Activated naive CD8-positive, alpha-beta T cell treated with anti-CD3 and anti-CD28 coated beads, Interleukin-2, amount 10 ng/mL, durations not matched to agents 7 days and 5 days (primary cell): ENCODE measurements around the gene BCL2. TPM values are rescaled to one million over a fixed set of nuclear protein-coding genes. Genes with fewer than 3 reads are reported as not detected.

Experiments
- ATAC-seq: fragments of 150-1000 bp; cut with Tn5 transposase; one replicate; pipeline ENCODE4 v1.10.0; 2021; ENCODE audit warnings: low read depth, moderate library complexity
- POLR2A ChIA-PET: fragments of 350-600 bp; sonication (Branson Sonifier 250); formaldehyde crosslinking; loops from one replicate; lab custom pipeline; 2021; ENCODE audit warnings: antibody characterized with exemption; lab: Charles Lee
- DNase-seq: peaks from one replicate; pipeline ENCODE4 v3.0.0; 2021
- H3K27ac Mint-ChIP-seq: one replicate; pipeline ENCODE4 v1.8.0; 2022; ENCODE audit warnings: mild to moderate bottlenecking, mixed read lengths
- H3K27me3 Mint-ChIP-seq: one replicate; pipeline ENCODE4 v1.8.0; 2022; ENCODE audit warnings: mild to moderate bottlenecking, moderate library complexity, mixed read lengths
- H3K36me3 Mint-ChIP-seq: one replicate; pipeline ENCODE4 v1.8.0; 2021; ENCODE audit warnings: mild to moderate bottlenecking, mixed read lengths
- H3K4me1 Mint-ChIP-seq: one replicate; pipeline ENCODE4 v1.8.0; 2021; ENCODE audit warnings: mixed read lengths
- H3K4me3 Mint-ChIP-seq: one replicate; pipeline ENCODE4 v1.8.0; 2022; ENCODE audit warnings: mild to moderate bottlenecking, moderate library complexity, mixed read lengths
- H3K9me3 Mint-ChIP-seq: one replicate; pipeline ENCODE4 v1.8.0; 2021; ENCODE audit warnings: mixed read lengths
- total RNA-seq, 2 experiments: library from RNA; stranded (reverse); gene quantifications; one replicate each; pipeline ENCODE4 v1.2.3, GENCODE V29; 2021

Gene BCL2
- total RNA-seq, 2 experiments from 2014 or later: 121 to 128 TPM

GRCh38 chr18:63140038-63140450, 179.5 kb downstream of the BCL2 start:
- POLR2A ChIA-PET: no interaction called here
- Mint-ChIP-seq H3K9me3 (peaks cover 3% of the 10 kb centered on the region), H3K27ac (peak overlapping the region; percentile 79), H3K27me3 (no peaks in the 10 kb centered on the region), H3K4me3 (no peak overlapping the region), H3K36me3 (peaks cover 61% of the 10 kb centered on the region), H3K4me1 (peaks cover 63% of the 10 kb centered on the region)
- no peak for ATAC-seq
- DNase-seq: no peak

GRCh38 chr18:63138436-63139340, 180.9 kb downstream of the BCL2 start:
- DNase-seq: no peak
- H3K27ac Mint-ChIP-seq: peak overlapping the region; percentile 86
- peak; percentile 25 for ATAC-seq
- POLR2A ChIA-PET: interaction anchor here (0.7 to 2.2 kb wide), 9 partner anchors 12 to 181 kb away, joined by 3 to 12 read pairs (median 5); partner anchors contain the start of gene BCL2
- H3K27me3 Mint-ChIP-seq: no peaks in the 10 kb centered on the region
- peak overlapping the region; percentile 78 for H3K4me3 Mint-ChIP-seq
- H3K9me3 Mint-ChIP-seq: peaks cover 3% of the 10 kb centered on the region
- peaks cover 55% of the 10 kb centered on the region for H3K4me1 Mint-ChIP-seq
- H3K36me3 Mint-ChIP-seq: peaks cover 60% of the 10 kb centered on the region

GRCh38 chr18:63137999-63138435, 181.6 kb downstream of the BCL2 start:
- DNase-seq: peak; percentile 53
- ATAC-seq: peak; percentile 95
- Mint-ChIP-seq H3K9me3 (peaks cover 3% of the 10 kb centered on the region), H3K4me3 (peak overlapping the region; percentile 78), H3K27ac (peak overlapping the region; percentile 86), H3K36me3 (peaks cover 61% of the 10 kb centered on the region), H3K27me3 (no peaks in the 10 kb centered on the region), H3K4me1 (peaks cover 53% of the 10 kb centered on the region)
- POLR2A ChIA-PET: interaction anchor here (0.7 to 2.2 kb wide), 9 partner anchors 13 to 181 kb away, joined by 3 to 12 read pairs (median 5); partner anchors contain the start of gene BCL2

GRCh38 chr18:63135101-63135500, 184.5 kb downstream of the BCL2 start:
- POLR2A ChIA-PET: interaction anchor here (1.0 kb wide), 1 partner anchor 26 kb away, joined by 4 read pairs; no protein-coding TSS in a partner anchor
- Mint-ChIP-seq H3K27me3 (no peaks in the 10 kb centered on the region), H3K36me3 (peaks cover 36% of the 10 kb centered on the region), H3K27ac (no peak overlapping the region), H3K4me3 (no peak overlapping the region), H3K9me3 (peaks cover 3% of the 10 kb centered on the region), H3K4me1 (peaks cover 58% of the 10 kb centered on the region)
- DNase-seq (no peak), ATAC-seq (no peak)

GRCh38 chr18:63132819-63133200, 186.8 kb downstream of the BCL2 start:
- no peak for ATAC-seq
- POLR2A ChIA-PET: interaction anchor here (1.0 to 2.2 kb wide), 3 partner anchors 64 to 185 kb away, joined by 3 to 11 read pairs (median 11); no protein-coding TSS in a partner anchor
- Mint-ChIP-seq H3K27me3 (no peaks in the 10 kb centered on the region), H3K4me1 (peaks cover 47% of the 10 kb centered on the region), H3K27ac (no peak overlapping the region), H3K36me3 (peaks cover 33% of the 10 kb centered on the region), H3K4me3 (no peak overlapping the region), H3K9me3 (peaks cover 3% of the 10 kb centered on the region)
- DNase-seq: no peak

GRCh38 chr18:63131959-63132818, 187.4 kb downstream of the BCL2 start:
- Mint-ChIP-seq H3K36me3 (peaks cover 32% of the 10 kb centered on the region), H3K9me3 (peaks cover 3% of the 10 kb centered on the region), H3K4me3 (no peak overlapping the region), H3K27me3 (no peaks in the 10 kb centered on the region), H3K27ac (peak overlapping the region; percentile 67), H3K4me1 (peaks cover 45% of the 10 kb centered on the region)
- POLR2A ChIA-PET: interaction anchor here (1.0 to 2.2 kb wide), 6 partner anchors 21 to 186 kb away, joined by 3 to 11 read pairs (median 4); no protein-coding TSS in a partner anchor
- DNase-seq: no peak
- ATAC-seq: no peak

- Mint-ChIP-seq H3K36me3 (peaks cover 32% of the 10 kb centered on the region), H3K27ac (peak overlapping the region; percentile 69), H3K4me1 (peaks cover 37% of the 10 kb centered on the region), H3K27me3 (no peaks in the 10 kb centered on the region), H3K9me3 (peaks cover 3% of the 10 kb centered on the region), H3K4me3 (no peak overlapping the region)
- DNase-seq: no peak
- ATAC-seq: peak; percentile 55
- POLR2A ChIA-PET: interaction anchor here (1.1 to 2.2 kb wide), 5 partner anchors 22 to 187 kb away, joined by 3 to 11 read pairs (median 4); no protein-coding TSS in a partner anchor
Measured at GRCh38 chr18:63131106-63131958, 188.2 kb downstream of the BCL2 start.

- POLR2A ChIA-PET: no interaction called here
- no peaks in the 10 kb centered on the region for H3K9me3 Mint-ChIP-seq
- no peak overlapping the region for H3K4me3 Mint-ChIP-seq
- ATAC-seq: no peak
- no peak for DNase-seq
- H3K4me1 Mint-ChIP-seq: peaks cover 27% of the 10 kb centered on the region
- peaks cover 22% of the 10 kb centered on the region for H3K36me3 Mint-ChIP-seq
- no peaks in the 10 kb centered on the region for H3K27me3 Mint-ChIP-seq
- no peak overlapping the region for H3K27ac Mint-ChIP-seq
Measured at GRCh38 chr18:63130176-63130575, 189.4 kb downstream of the BCL2 start.

- DNase-seq: no peak
- Mint-ChIP-seq H3K27ac (peak overlapping the region; percentile 50), H3K4me3 (no peak overlapping the region), H3K36me3 (peaks cover 27% of the 10 kb centered on the region), H3K4me1 (peaks cover 27% of the 10 kb centered on the region), H3K27me3 (no peaks in the 10 kb centered on the region), H3K9me3 (no peaks in the 10 kb centered on the region)
- POLR2A ChIA-PET: no interaction called here
- ATAC-seq: no peak
Measured at GRCh38 chr18:63128237-63128974, 191.2 kb downstream of the BCL2 start.

GRCh38 chr18:63126134-63127069, 193.2 kb downstream of the BCL2 start:
- no peak overlapping the region for H3K4me3 Mint-ChIP-seq
- H3K9me3 Mint-ChIP-seq: no peaks in the 10 kb centered on the region
- no peak overlapping the region for H3K27ac Mint-ChIP-seq
- DNase-seq (no peak), ATAC-seq (no peak)
- no peaks in the 10 kb centered on the region for H3K27me3 Mint-ChIP-seq
- peaks cover 35% of the 10 kb centered on the region for H3K36me3 Mint-ChIP-seq
- POLR2A ChIA-PET: no interaction called here
- H3K4me1 Mint-ChIP-seq: peaks cover 15% of the 10 kb centered on the region

- Mint-ChIP-seq H3K9me3 (no peaks in the 10 kb centered on the region), H3K27me3 (peaks cover 20% of the 10 kb centered on the region), H3K4me1 (peaks cover 4% of the 10 kb centered on the region), H3K27ac (no peak overlapping the region), H3K4me3 (no peak overlapping the region), H3K36me3 (peaks cover 22% of the 10 kb centered on the region)
- DNase-seq (no peak), ATAC-seq (no peak)
- POLR2A ChIA-PET: interaction anchor here (0.9 to 1.4 kb wide), 2 partner anchors 195 to 197 kb away, joined by 3 to 4 read pairs; no protein-coding TSS in a partner anchor
Measured at GRCh38 chr18:63120620-63121019, 198.9 kb downstream of the BCL2 start.
